Mesenchymal stem cell (in vitro differentiated cells and primary cell): ENCODE results near the gene GRXCR2.

Source experiments
- DNase-seq: peaks from one replicate; pipeline ENCODE4 v3.0.0-alpha.2; 2013
- H2AFZ ChIP-seq: one replicate; pipeline ENCODE4 v1.6.1; 2013; ENCODE audit warnings: low read depth, mild to moderate bottlenecking, control low read depth, inconsistent platforms, low read length, moderate library complexity
- H2AK5ac ChIP-seq: 2 replicates; pipeline ENCODE4 v1.6.1; 2013; ENCODE audit warnings: low read length, moderate library complexity, mild to moderate bottlenecking, inconsistent platforms; ENCODE audit not compliant: severe bottlenecking
- H2BK120ac ChIP-seq: one replicate; pipeline ENCODE4 v1.6.1; 2013; ENCODE audit warnings: low read depth, mild to moderate bottlenecking, inconsistent platforms, low read length, moderate library complexity
- H2BK12ac ChIP-seq, 2 experiments: one replicate each; pipeline ENCODE4 v1.6.1; 2013; ENCODE audit warnings: inconsistent platforms in 2 of 2, low read length in 2 of 2, mild to moderate bottlenecking in 2 of 2, moderate library complexity in 2 of 2, control low read depth in 1 of 2
- H2BK15ac ChIP-seq: one replicate; pipeline ENCODE4 v1.6.1; 2013; ENCODE audit warnings: mild to moderate bottlenecking, low read depth, inconsistent platforms; ENCODE audit not compliant: poor library complexity, severe bottlenecking
- H2BK5ac ChIP-seq: 2 replicates; pipeline ENCODE4 v1.6.1; 2013; ENCODE audit warnings: low read depth, mild to moderate bottlenecking, low read length, control low read depth, inconsistent platforms; ENCODE audit not compliant: poor library complexity, severe bottlenecking
- H3K14ac ChIP-seq, 2 experiments: one replicate each; pipeline ENCODE4 v1.6.1; 2013; ENCODE audit warnings: inconsistent platforms in 2 of 2, low read length in 2 of 2, control low read depth in 1 of 2, mild to moderate bottlenecking in 1 of 2, moderate library complexity in 1 of 2
- H3K18ac ChIP-seq, 2 experiments: one replicate each; pipeline ENCODE4 v1.6.1; 2013; ENCODE audit warnings: inconsistent platforms in 2 of 2, low read length in 2 of 2, control low read depth in 1 of 2, low read depth in 1 of 2, mild to moderate bottlenecking in 1 of 2
- H3K23ac ChIP-seq, 2 experiments: one replicate each; pipeline ENCODE4 v1.6.1; 2013; ENCODE audit warnings: inconsistent platforms in 2 of 2, low read length in 2 of 2, mild to moderate bottlenecking in 2 of 2, moderate library complexity in 2 of 2, control low read depth in 1 of 2
- H3K27ac ChIP-seq: 2 replicates; pipeline ENCODE4 v1.5.1; 2013; ENCODE audit warnings: mild to moderate bottlenecking, moderate library complexity, low read length, control low read depth, inconsistent platforms; ENCODE audit not compliant: poor library complexity, severe bottlenecking
- H3K27me3 ChIP-seq, 2 experiments: 2 replicates each; pipeline versions ENCODE4 v1.6.1 to v1.7.0; 2013; ENCODE audit warnings: low read length in 2 of 2, mild to moderate bottlenecking in 2 of 2, moderate library complexity in 2 of 2, control low read depth in 1 of 2, inconsistent platforms in 1 of 2; ENCODE audit not compliant: control insufficient read depth in 1 of 2, insufficient read depth in 1 of 2
- H3K36me3 ChIP-seq, 2 experiments: 2 replicates each; pipeline versions ENCODE4 v1.6.1 to v1.7.0; 2013; ENCODE audit warnings: low read length in 2 of 2, control low read depth in 1 of 2, inconsistent platforms in 1 of 2, low read depth in 1 of 2, mild to moderate bottlenecking in 1 of 2; ENCODE audit not compliant: insufficient read depth in 2 of 2, control insufficient read depth in 1 of 2
- H3K4ac ChIP-seq, 2 experiments: one replicate each; pipeline ENCODE4 v1.6.1; 2013; ENCODE audit warnings: inconsistent platforms in 2 of 2, low read length in 2 of 2, mild to moderate bottlenecking in 2 of 2, moderate library complexity in 2 of 2, control low read depth in 1 of 2, low read depth in 1 of 2
- H3K4me1 ChIP-seq: 2 replicates; pipeline ENCODE4 v1.6.1; 2013; ENCODE audit warnings: low read depth, low read length, control low read depth; ENCODE audit not compliant: control insufficient read depth, insufficient read depth
- H3K4me2 ChIP-seq: 2 replicates; pipeline ENCODE4 v1.6.1; 2013; ENCODE audit warnings: low read length, mild to moderate bottlenecking, inconsistent platforms; ENCODE audit not compliant: poor library complexity, severe bottlenecking
- H3K4me3 ChIP-seq, 2 experiments: 2 replicates each; pipeline versions ENCODE4 v1.5.1 to v1.7.0; 2013; ENCODE audit warnings: low read length in 2 of 2, mild to moderate bottlenecking in 2 of 2, control low read depth in 1 of 2, low read depth in 1 of 2; ENCODE audit not compliant: insufficient read depth in 1 of 2
- H3K79me1 ChIP-seq: replicated peaks from 2 replicates; pipeline ENCODE4 v1.6.1; 2013; ENCODE audit warnings: mild to moderate bottlenecking, control low read depth, low read length, inconsistent platforms; ENCODE audit not compliant: poor library complexity, severe bottlenecking
- H3K9ac ChIP-seq: 2 replicates; pipeline ENCODE4 v1.7.0; 2013; ENCODE audit warnings: mild to moderate bottlenecking, low read length, moderate library complexity
- H3K9me3 ChIP-seq: 2 replicates; pipeline ENCODE4 v1.7.0; 2013; ENCODE audit warnings: mild to moderate bottlenecking, low read length; ENCODE audit not compliant: control insufficient read depth
- H4K8ac ChIP-seq: one replicate; pipeline ENCODE4 v1.6.1; 2013; ENCODE audit warnings: inconsistent platforms, mild to moderate bottlenecking, low read length, moderate library complexity
- H4K91ac ChIP-seq: one replicate; pipeline ENCODE4 v1.6.1; 2013; ENCODE audit warnings: mild to moderate bottlenecking, low read length, inconsistent platforms
- WGBS: methylation state at CpG from one replicate; pipeline ENCODE4 v1.1.7; 2013; ENCODE audit warnings: mixed read lengths; 5-methylcytosine and 5-hydroxymethylcytosine counted together

Gene GRXCR2

DNA sequence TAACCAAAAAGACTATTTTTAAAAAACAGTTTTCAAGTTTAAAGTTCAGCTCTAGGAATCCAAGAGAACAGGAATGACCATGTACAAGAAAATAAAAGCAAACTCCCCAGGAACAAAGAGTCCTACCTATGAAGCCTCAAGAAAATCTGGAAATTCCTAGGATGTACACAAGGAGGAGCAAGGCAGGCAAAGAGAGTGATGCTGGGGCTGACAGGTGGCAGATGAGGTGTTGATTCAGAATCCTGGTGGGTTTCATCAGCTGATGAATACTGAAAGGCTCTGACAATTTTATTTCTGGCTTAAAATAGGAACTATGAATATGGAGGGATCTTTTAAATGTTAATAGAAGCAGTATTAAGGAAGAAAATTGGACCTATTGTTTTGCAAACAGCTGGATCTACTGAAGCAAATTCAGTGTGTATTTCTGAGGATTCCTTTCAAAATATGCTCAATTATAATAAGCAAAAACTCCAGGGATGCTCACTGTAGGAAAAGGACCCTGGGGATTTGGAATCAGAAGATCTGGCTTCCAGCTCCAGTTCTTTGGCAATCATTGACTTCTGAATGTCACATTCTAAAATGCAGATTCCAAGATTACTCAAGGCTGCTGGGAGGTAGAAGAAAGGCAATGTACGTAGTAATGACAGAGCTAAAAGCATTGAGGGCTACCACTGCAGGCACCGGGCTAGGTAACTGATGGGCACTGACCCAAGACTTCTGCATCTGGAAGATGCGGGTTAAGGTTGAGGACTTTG is 35.6 kb upstream of the GRXCR2 start:
- Histone ChIP-seq H2BK5ac (no peak overlapping the region), H3K4me3 (no peak overlapping the region), H3K27me3 (no peaks in the 10 kb centered on the region), H2BK120ac (no peak overlapping the region), H3K4me1 (no peaks in the 10 kb centered on the region), H3K9me3 (no peaks in the 10 kb centered on the region), H4K8ac (no peak overlapping the region), H3K4ac (no peak overlapping the region), H3K23ac (no peak overlapping the region), H3K27ac (no peak overlapping the region), H2AK5ac (no peak overlapping the region), H2AFZ (no peak overlapping the region), H2BK15ac (no peak overlapping the region), H3K9ac (no peak overlapping the region), H3K18ac (no peak overlapping the region), H2BK12ac (no peak overlapping the region), H3K4me2 (no peak overlapping the region), H3K36me3 (no peaks in the 10 kb centered on the region), H3K14ac (no peak overlapping the region), H3K79me1 (no peaks in the 10 kb centered on the region), H4K91ac (no peak overlapping the region)
- WGBS = 88% methylated on average over 2 of the region's 3 CpGs
- no peak for DNase-seq

DNA sequence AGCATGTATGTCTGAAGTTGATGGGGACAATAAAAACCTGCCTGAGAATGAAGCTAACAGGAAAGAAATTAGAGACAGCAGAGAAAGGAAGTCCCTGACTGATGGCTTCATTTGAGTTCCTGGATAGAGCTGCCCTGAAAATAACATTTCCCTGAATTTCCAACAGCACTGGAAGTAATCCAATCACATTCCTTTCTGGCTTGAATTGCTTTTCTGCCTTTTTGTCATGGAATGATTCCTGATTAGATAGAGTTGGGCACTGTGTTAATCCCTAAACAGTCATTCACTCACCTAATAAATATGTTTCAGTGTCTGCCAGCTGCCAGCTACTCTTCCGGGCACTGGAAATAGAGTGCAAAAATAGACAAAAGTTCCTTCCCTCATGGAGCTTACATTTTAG is 33.6 kb upstream of the GRXCR2 start:
- no peaks in the 10 kb centered on the region for H3K9me3 ChIP-seq
- H4K91ac ChIP-seq = no peak overlapping the region
- H3K4me3 ChIP-seq = no peak overlapping the region
- no peak overlapping the region for H3K14ac ChIP-seq
- no peak overlapping the region for H3K27ac ChIP-seq
- no peak overlapping the region for H3K4me2 ChIP-seq
- H3K4me1 ChIP-seq = no peaks in the 10 kb centered on the region
- no peak for DNase-seq
- no peak overlapping the region for H2BK15ac ChIP-seq
- no peak overlapping the region for H3K9ac ChIP-seq
- H3K18ac ChIP-seq = no peak overlapping the region
- H3K36me3 ChIP-seq = no peaks in the 10 kb centered on the region
- no peak overlapping the region for H2BK120ac ChIP-seq
- H3K4ac ChIP-seq = no peak overlapping the region
- H2AFZ ChIP-seq = no peak overlapping the region
- no peak overlapping the region for H2BK5ac ChIP-seq
- H3K23ac ChIP-seq = no peak overlapping the region
- H2BK12ac ChIP-seq = no peak overlapping the region
- no peak overlapping the region for H2AK5ac ChIP-seq
- H3K79me1 ChIP-seq = no peaks in the 10 kb centered on the region
- no peaks in the 10 kb centered on the region for H3K27me3 ChIP-seq
- WGBS = 96% methylated on average over 1 of the region's 1 CpG
- H4K8ac ChIP-seq = no peak overlapping the region

DNA sequence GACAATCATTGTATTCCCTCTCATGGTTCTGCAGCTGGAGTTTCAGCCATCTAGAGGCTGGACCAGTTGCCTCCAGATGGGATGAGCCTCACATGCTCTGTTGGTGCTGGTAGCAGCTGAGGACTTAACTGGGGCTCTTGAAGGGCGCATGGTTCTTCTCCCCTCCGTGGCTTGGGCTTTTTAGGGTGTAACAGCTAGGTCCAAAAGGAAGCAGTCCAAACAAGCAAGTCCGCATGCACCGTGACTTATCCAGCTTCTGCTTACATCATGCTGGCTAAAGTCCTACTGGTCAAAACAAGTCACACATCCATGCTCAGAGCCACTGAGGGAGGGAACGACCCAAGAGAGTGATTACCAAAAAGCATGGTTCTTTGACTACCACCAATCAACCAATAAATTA is 31.9 kb upstream of the GRXCR2 start:
- no peaks in the 10 kb centered on the region for H3K36me3 ChIP-seq
- no peak overlapping the region for H2BK5ac ChIP-seq
- H2BK120ac ChIP-seq = no peak overlapping the region
- peaks cover under 1% of the 10 kb centered on the region for H3K9me3 ChIP-seq
- no peak overlapping the region for H2BK15ac ChIP-seq
- no peak overlapping the region for H3K4me3 ChIP-seq
- no peak overlapping the region for H3K27ac ChIP-seq
- no peak for DNase-seq
- H3K18ac ChIP-seq = no peak overlapping the region
- H3K79me1 ChIP-seq = no peaks in the 10 kb centered on the region
- H3K4me1 ChIP-seq = no peaks in the 10 kb centered on the region
- no peak overlapping the region for H3K23ac ChIP-seq
- H2AK5ac ChIP-seq = no peak overlapping the region
- H3K4ac ChIP-seq = no peak overlapping the region
- no peak overlapping the region for H4K8ac ChIP-seq
- no peak overlapping the region for H4K91ac ChIP-seq
- no peak overlapping the region for H3K14ac ChIP-seq
- no peak overlapping the region for H3K4me2 ChIP-seq
- H2BK12ac ChIP-seq = no peak overlapping the region
- no peak overlapping the region for H2AFZ ChIP-seq
- no peak overlapping the region for H3K9ac ChIP-seq
- 92% methylated on average over 5 of the region's 5 CpGs for WGBS
- no peaks in the 10 kb centered on the region for H3K27me3 ChIP-seq

DNA sequence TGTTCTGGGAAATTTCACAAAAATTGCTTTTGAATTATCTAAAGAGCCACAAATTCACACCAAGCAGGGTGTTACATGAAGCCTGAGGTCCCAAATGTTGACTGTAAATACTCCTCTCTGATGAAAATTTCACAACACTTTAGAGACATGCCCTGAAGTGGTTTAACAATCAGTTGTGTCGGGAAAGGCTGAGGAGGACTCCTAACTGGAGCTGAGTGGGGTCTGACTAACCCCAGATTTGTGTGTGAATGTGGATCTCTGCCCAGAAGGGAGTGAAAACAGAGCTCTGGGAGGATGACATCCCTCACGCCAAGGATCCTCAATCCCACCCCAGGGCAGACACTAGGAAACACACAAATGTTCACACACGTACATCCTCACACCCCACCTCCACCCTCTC is 31.1 kb upstream of the GRXCR2 start:
- Histone ChIP-seq H3K4me1 (no peaks in the 10 kb centered on the region), H3K9ac (no peak overlapping the region), H2AK5ac (no peak overlapping the region), H2BK15ac (no peak overlapping the region), H2BK120ac (no peak overlapping the region), H3K27ac (no peak overlapping the region), H4K91ac (no peak overlapping the region), H2BK12ac (no peak overlapping the region), H4K8ac (no peak overlapping the region), H3K27me3 (no peaks in the 10 kb centered on the region), H3K4me3 (no peak overlapping the region), H3K9me3 (peaks cover 9% of the 10 kb centered on the region), H2AFZ (no peak overlapping the region), H3K23ac (no peak overlapping the region), H3K36me3 (no peaks in the 10 kb centered on the region), H3K79me1 (no peaks in the 10 kb centered on the region), H3K14ac (no peak overlapping the region), H3K4ac (no peak overlapping the region), H3K4me2 (no peak overlapping the region), H2BK5ac (no peak overlapping the region), H3K18ac (no peak overlapping the region)
- DNase-seq = no peak
- WGBS = 80% methylated on average over 2 of the region's 3 CpGs
